Uterus (tissue), 2 donors: ENCODE results near the gene TMEM184B.

Experiments used
- POLR2A ChIP-seq, 2 donors: fragments of 450-650 bp; IDR thresholded peaks; one replicate each; pipeline ENCODE4 v1.6.1; 2016; ENCODE audit warnings: antibody characterized with exemption in 2 of 2, mild to moderate bottlenecking in 1 of 2, moderate library complexity in 1 of 2
- TF ChIP-seq, protein P1 (sequence below), 4 experiments: fragments of 200-600 bp in 2 of 4; fragments of 450-650 bp in 2 of 4; sonication (generic) in 2 of 4; IDR thresholded peaks; one replicate each; pipeline ENCODE4 v1.5.1; 2016 to 2019; ENCODE audit warnings: antibody characterized with exemption in 4 of 4, mild to moderate bottlenecking in 2 of 4, moderate library complexity in 1 of 4

DNA sequence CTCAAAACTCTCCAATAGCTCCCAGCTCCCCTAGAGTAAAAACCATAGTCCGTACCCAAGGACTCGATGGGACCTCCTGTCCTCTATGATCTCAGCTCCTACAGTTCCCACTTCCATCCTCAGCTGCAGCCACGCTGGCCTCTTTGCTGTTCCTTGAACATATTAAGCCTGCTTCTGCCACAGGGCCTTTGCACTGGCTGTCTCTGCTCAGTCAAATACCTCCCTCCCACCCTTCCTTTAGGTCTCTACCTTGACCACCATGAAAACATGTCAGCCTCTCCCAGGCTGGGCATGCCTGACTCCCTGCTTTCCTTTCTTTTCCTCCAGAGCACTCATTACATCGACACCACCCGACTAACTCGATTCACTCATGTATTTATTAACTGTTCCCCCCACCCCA, 24.5 kb downstream of the TMEM184B start:
- TF ChIP-seq POLR2A (IDR thresholded peaks at IDR 0.05): no peak
- TF ChIP-seq, protein P1, sequence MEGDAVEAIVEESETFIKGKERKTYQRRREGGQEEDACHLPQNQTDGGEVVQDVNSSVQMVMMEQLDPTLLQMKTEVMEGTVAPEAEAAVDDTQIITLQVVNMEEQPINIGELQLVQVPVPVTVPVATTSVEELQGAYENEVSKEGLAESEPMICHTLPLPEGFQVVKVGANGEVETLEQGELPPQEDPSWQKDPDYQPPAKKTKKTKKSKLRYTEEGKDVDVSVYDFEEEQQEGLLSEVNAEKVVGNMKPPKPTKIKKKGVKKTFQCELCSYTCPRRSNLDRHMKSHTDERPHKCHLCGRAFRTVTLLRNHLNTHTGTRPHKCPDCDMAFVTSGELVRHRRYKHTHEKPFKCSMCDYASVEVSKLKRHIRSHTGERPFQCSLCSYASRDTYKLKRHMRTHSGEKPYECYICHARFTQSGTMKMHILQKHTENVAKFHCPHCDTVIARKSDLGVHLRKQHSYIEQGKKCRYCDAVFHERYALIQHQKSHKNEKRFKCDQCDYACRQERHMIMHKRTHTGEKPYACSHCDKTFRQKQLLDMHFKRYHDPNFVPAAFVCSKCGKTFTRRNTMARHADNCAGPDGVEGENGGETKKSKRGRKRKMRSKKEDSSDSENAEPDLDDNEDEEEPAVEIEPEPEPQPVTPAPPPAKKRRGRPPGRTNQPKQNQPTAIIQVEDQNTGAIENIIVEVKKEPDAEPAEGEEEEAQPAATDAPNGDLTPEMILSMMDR (IDR thresholded peaks at IDR 0.05): no peak
